ENCODE data around the gene MEF2C. TPM values are rescaled to one million over a fixed set of nuclear protein-coding genes. Genes with fewer than 3 reads are reported as not detected.
A peak's percentile ranks its signal among the peaks of the same experiment; 100 is the strongest.

Gene MEF2C
- total and polyA plus RNA-seq, 7 donors = 2.8 to 51.4 (median 32.1) TPM

- no peaks in the 10 kb centered on the region for H3K9me3 ChIP-seq
- H3K36me3 ChIP-seq = no peaks in the 10 kb centered on the region
- H3K27ac ChIP-seq = no peak overlapping the region
- no peak overlapping the region for H3K4me3 ChIP-seq
- no peak for DNase-seq
- TF ChIP-seq EP300 (IDR thresholded peaks at IDR 0.05) (no peak), POLR2AphosphoS5 (IDR thresholded peaks at IDR 0.05) (no peak), POLR2A (IDR thresholded peaks at IDR 0.05) (no peak), CTCF (IDR thresholded peaks at IDR 0.05) (no peak)
- peaks cover 0 to 42% (median 23%) of the 10 kb centered on the region in 4 donors for H3K4me1 ChIP-seq
- 18 to 21% methylated on average over 15 of the region's 15 CpGs for WGBS, 2 donors
- peaks cover 78 to 100% (median 95%) of the 10 kb centered on the region in 3 donors for H3K27me3 ChIP-seq
- intact Hi-C loops (cut with DNase I) = loop anchor here (5.0 to 10.0 kb wide), 2 partner anchors 422 to 1274 kb away; partner anchors contain the start of genes CCNH and TMEM161B
These were observed 196.3 kb downstream of the MEF2C start for GRCh38 chr5:88686726-88687125.

GRCh38 chr5:88685591-88686541 is 197.1 kb downstream of the MEF2C start:
- Histone ChIP-seq H3K4me1 (peaks cover 0 to 33% (median 16%) of the 10 kb centered on the region in 4 donors), H3K4me3 (no peak overlapping the region), H3K27me3 (peaks cover 81 to 100% (median 97%) of the 10 kb centered on the region in 3 donors), H3K27ac (no peak overlapping the region), H3K36me3 (no peaks in the 10 kb centered on the region), H3K9me3 (no peaks in the 10 kb centered on the region)
- intact Hi-C loops (cut with DNase I) = loop anchor here (5.0 to 10.0 kb wide), 2 partner anchors 421 to 1274 kb away; partner anchors contain the start of genes CCNH and TMEM161B
- no peak for DNase-seq
- TF ChIP-seq CTCF (IDR thresholded peaks at IDR 0.05) = no peak
- TF ChIP-seq POLR2A (IDR thresholded peaks at IDR 0.05) = no peak
- no peak for TF ChIP-seq POLR2AphosphoS5 (IDR thresholded peaks at IDR 0.05)
- no peak for TF ChIP-seq EP300 (IDR thresholded peaks at IDR 0.05)
- WGBS, 2 donors = 9 to 11% methylated on average over 23 of the region's 23 CpGs

GRCh38 chr5:88683506-88684135 is 199.4 kb downstream of the MEF2C start:
- intact Hi-C loops (cut with DNase I) = loop anchor here (10.0 kb wide), 1 partner anchor 419 kb away; the partner anchor contains the start of gene TMEM161B
- TF ChIP-seq POLR2A (IDR thresholded peaks at IDR 0.05) = no peak
- TF ChIP-seq CTCF (IDR thresholded peaks at IDR 0.05) = no peak
- TF ChIP-seq POLR2AphosphoS5 (IDR thresholded peaks at IDR 0.05) = no peak
- TF ChIP-seq EP300 (IDR thresholded peaks at IDR 0.05) = no peak
- DNase-seq = no peak
- 5 to 6% methylated on average over 31 of the region's 31 CpGs for WGBS, 2 donors
- no peak overlapping the region for H3K27ac ChIP-seq
- H3K4me1 ChIP-seq = peaks cover 0 to 26% (median 12%) of the 10 kb centered on the region in 4 donors
- H3K36me3 ChIP-seq = no peaks in the 10 kb centered on the region
- H3K27me3 ChIP-seq = peaks cover 83 to 100% (median 99%) of the 10 kb centered on the region in 3 donors
- no peaks in the 10 kb centered on the region for H3K9me3 ChIP-seq
- peak overlapping the region in 3 of 4 donors; percentile 3 to 24 (median 13) for H3K4me3 ChIP-seq

- H3K9me3 ChIP-seq = no peaks in the 10 kb centered on the region
- H3K4me3 ChIP-seq = no peak overlapping the region
- intact Hi-C loops (cut with DNase I) = loop anchor here (10.0 kb wide), 1 partner anchor 418 kb away; the partner anchor contains the start of gene TMEM161B
- no peaks in the 10 kb centered on the region for H3K36me3 ChIP-seq
- TF ChIP-seq POLR2AphosphoS5 (IDR thresholded peaks at IDR 0.05) (no peak), CTCF (IDR thresholded peaks at IDR 0.05) (no peak), EP300 (IDR thresholded peaks at IDR 0.05) (no peak), POLR2A (IDR thresholded peaks at IDR 0.05) (no peak)
- no peak overlapping the region for H3K27ac ChIP-seq
- peaks cover 85 to 100% (median 99%) of the 10 kb centered on the region in 3 donors for H3K27me3 ChIP-seq
- no peak for DNase-seq
- WGBS, 2 donors = 16 to 31% methylated on average over 5 of the region's 5 CpGs
- peaks cover 0 to 26% (median 12%) of the 10 kb centered on the region in 4 donors for H3K4me1 ChIP-seq
These were observed 200.1 kb downstream of the MEF2C start for GRCh38 chr5:88682881-88683361.

Data from sigmoid colon (tissue), 7 donors.